Retinal pigment epithelial cell (primary cell): Measurements from ENCODE around the gene ZBTB7A.

Experiments used
- DNase-seq: peaks from one replicate; pipeline ENCODE4 v3.0.0-alpha.2; 2010; ENCODE audit warnings: low read depth
- H3K4me3 ChIP-seq: 2 replicates; pipeline ENCODE4 v1.5.1; 2011; ENCODE audit warnings: mild to moderate bottlenecking, low read length, control low read depth, moderate library complexity
- TF ChIP-seq, protein P1 (sequence below): conservative IDR thresholded peaks from 2 replicates; pipeline ENCODE4 v1.5.1; 2011; ENCODE audit warnings: low read depth, low read length, control low read depth, inconsistent platforms

The ZBTB7A gene

DNA sequence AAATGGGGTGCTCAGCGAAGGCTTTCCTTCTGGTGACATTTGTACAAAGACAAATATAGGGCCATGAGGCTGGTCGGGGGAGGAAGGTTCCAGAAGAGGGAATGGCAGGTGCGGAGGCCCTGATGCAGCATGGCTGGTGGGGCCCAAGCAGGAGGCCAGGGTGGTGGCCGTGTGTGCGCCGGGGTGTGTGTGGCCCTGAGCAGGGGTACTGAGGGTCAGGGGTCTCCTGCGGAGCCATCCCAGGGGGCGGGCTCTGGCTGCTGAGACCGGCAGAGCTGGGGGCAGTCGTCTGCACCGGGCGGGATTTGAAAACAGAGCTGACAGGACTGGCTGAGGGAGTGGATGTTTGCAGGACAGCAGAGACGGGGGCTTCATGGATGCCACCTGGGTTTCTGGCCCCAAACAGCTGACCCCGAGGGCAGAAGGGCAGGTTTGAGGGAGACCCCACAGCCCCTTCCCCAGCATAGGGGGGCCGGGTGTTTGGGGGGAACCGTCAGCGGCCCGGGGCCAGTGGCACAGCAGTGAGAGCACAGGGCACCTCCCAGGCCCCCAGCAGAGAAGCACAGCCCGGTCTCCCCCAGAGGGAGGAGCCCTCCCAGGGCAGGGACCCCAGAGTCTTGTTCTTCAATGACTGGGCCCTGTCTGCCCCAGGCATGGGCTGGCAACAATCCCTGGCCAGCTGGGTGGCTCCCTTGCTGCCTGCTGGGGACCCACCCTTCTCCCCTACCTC is 47.8 kb downstream of the ZBTB7A start:
- TF ChIP-seq, protein P1, sequence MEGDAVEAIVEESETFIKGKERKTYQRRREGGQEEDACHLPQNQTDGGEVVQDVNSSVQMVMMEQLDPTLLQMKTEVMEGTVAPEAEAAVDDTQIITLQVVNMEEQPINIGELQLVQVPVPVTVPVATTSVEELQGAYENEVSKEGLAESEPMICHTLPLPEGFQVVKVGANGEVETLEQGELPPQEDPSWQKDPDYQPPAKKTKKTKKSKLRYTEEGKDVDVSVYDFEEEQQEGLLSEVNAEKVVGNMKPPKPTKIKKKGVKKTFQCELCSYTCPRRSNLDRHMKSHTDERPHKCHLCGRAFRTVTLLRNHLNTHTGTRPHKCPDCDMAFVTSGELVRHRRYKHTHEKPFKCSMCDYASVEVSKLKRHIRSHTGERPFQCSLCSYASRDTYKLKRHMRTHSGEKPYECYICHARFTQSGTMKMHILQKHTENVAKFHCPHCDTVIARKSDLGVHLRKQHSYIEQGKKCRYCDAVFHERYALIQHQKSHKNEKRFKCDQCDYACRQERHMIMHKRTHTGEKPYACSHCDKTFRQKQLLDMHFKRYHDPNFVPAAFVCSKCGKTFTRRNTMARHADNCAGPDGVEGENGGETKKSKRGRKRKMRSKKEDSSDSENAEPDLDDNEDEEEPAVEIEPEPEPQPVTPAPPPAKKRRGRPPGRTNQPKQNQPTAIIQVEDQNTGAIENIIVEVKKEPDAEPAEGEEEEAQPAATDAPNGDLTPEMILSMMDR, result no peak
- no peak overlapping the region for H3K4me3 ChIP-seq
- DNase-seq, result no peak

DNA sequence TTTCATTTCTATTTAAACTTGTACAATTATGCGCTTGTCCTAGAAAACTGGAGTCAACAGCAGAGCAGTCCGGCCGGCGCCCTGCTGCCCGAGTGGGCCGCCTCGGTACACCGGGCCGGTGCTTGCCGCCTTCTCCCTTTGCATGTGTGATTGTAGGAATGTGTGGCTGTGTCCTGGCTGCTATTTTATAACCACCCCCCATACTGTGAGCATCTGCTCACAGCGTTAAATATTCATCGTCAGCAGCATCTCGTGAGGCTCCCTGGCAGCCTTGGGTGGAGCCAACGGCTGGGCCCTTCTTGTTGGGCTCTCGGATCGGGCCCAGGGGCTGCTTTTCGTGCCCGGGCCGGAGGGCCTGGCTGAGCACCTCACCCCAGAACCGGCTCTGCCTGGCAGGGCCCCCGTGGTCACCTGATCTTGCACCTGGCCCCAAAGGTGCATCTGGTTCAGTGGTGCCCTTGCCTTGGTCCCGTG is 48.5 kb downstream of the ZBTB7A start:
- DNase-seq, result no peak
- TF ChIP-seq, protein P1, result no peak
- H3K4me3 ChIP-seq, result no peak overlapping the region

DNA sequence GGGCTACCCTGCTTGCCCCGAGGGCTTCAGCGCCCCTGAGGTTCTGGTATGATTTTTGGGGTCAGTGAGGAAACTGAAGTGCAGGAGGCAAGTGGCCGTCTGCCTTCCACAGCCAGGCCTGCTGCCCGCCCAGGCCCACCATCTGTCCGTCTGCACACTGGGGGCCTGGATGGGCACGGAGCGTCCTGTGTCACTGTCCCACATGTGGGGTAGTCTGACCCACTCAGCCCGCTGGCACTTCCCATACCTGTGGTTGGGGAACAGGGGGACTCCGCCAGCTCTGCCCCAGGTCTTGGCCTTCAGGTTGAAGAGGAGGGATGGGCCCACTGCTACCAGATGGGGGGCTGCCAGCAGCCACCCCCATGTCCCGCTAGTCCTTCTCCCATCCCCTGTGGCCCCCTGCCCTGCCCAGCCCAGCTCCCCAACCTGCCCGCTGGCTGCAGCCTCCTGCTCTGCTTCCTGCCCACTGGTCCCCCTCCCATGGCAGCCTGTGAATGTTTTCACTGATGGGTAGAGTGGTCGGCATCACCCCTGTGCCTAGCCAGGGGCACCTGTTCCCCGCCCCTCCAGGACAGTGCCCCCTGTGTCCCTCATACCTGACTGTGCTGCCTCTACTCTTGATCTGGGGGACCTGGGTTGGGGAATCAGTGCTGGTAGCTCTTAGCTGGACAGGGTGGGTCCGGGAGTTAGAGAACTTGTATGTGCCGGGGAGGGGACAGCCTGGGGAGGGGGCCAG is 49.6 kb downstream of the ZBTB7A start:
- no peak overlapping the region for H3K4me3 ChIP-seq
- DNase-seq, result no peak
- TF ChIP-seq, protein P1, result no peak

DNA sequence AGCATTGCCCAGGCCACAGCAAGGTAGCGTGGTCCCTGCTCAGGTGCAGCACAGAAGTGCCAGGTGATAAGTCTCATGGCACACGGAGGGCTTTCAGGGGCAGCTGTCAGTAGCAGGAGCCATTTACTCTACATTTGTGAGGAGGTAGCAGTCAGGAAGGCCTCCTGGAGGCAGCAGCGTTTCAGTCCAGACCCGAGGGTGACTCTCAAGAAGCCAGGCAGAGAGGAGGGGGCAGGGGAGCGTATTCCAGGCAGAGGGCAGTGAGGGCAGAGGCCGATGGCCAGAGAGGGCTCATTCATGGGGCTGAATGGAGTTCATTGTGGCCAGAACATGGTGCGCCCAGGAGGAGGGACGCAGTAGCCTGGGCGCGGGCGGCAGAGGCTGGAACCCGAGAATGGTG is 50.2 kb downstream of the ZBTB7A start:
- TF ChIP-seq, protein P1, result no peak
- no peak overlapping the region for H3K4me3 ChIP-seq
- no peak for DNase-seq

DNA sequence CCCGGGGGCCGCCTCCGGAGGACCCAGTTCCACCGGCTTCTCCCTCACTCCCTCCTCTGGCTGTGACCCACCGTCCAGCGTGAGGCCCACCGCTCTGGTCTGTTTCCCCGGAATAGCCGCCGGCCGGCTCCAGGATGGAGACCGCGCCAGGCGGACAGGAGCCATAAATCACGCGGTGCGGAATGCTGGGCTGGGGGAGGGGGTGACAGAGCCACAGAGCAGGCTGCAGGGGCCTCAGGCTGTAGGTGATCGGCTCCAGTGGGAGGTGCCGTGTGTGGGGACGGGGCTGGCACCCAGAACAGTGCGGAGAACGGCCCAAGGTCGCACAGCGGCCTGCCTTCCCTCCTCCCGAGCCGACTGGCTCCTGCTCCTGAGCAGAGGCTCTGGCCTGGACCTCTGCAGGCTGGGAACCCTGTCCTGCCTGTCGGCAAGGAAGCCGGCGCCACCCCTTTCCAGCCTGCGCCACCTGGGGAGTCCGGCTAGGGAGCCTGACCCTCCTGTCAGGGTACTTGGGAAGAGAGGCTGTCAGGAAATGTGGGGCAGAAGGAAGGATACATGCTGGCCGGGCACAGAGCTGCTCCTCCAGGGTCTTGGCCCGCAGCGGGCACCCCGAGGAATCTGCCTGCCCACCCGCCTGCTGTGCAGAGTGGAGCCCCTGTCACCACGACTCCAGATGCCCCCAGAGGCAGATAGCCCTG is 50.8 kb downstream of the ZBTB7A start:
- H3K4me3 ChIP-seq, result no peak overlapping the region
- no peak for DNase-seq
- TF ChIP-seq, protein P1, result no peak

DNA sequence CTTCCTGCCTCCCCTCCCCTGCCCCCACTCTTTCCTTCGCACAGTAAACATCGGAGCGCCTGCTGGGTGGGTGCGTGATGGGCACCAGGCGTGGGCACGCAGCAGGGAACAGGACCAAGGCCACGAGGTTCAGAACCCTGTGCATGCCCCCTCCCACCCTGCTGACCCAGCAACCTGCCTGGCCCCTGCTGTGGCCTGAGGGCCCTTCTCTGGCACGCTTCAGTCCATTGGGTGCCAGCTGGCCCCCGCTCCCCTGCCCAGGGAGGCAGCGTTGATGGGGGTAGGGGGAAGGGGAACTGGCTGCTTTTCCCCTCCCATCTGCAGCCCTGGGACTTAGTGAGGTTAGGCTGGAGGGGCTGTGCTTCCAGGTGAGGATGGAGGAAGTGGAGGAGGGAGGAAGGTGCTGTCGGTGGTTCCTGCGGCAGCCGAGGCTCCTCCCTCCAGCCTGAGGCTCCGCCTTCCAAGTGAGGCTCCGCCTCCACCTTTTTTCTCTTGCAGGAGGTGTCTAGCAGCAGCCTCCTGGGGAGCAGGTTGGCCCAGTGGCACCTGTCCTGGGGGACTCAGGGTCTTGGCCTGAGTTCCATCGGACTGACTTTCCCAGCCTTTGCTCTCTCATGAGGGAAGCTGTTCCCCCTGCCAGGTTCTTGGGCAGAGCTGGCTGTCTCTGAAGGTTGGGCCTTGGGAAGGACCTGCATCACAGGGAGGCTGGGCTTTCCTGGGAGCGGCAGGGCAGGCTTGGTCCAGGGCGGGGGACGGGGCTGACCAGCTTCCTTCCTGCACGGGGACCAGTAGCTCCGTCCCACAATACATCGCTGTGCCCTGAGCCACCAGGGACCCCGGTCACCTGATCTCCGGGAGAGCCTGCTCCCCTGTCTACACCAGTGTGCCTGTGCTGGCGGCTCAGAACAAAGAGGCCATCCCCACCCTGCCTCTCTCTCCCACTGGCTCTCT is 51.9 kb downstream of the ZBTB7A start:
- DNase-seq, result no peak
- TF ChIP-seq, protein P1, result no peak
- H3K4me3 ChIP-seq, result no peak overlapping the region
